Activated CD4-positive, alpha-beta memory T cell treated with anti-CD3 and anti-CD28 coated beads for 36 hours (primary cell): ENCODE data around the gene SMIM1. TPM values are rescaled to one million over a fixed set of nuclear protein-coding genes. Genes with fewer than 3 reads are reported as not detected.
"Not testable (repeated sequence)": the region's sequence is repeated elsewhere in the genome, so short reads cannot be mapped to it uniquely, and the experiment has no call there.

Source experiments
- CTCF ChIA-PET: fragments of 350-600 bp; sonication (Branson Sonifier 250); formaldehyde crosslinking; loops from one replicate; lab custom pipeline; 2021; ENCODE audit warnings: antibody characterized with exemption, inconsistent platforms; lab: Charles Lee
- POLR2A ChIA-PET: fragments of 350-600 bp; sonication (Branson Sonifier 250); formaldehyde crosslinking; loops from one replicate; lab custom pipeline; 2021; ENCODE audit warnings: antibody characterized with exemption; lab: Charles Lee
- DNase-seq: peaks from one replicate; pipeline ENCODE4 v3.0.0-alpha.2; 2020
- H3K27ac Mint-ChIP-seq: one replicate; pipeline ENCODE4 v1.8.0; 2021; ENCODE audit warnings: mixed read lengths
- H3K27me3 Mint-ChIP-seq: one replicate; pipeline ENCODE4 v1.8.0; 2021; ENCODE audit warnings: mixed read lengths
- H3K36me3 Mint-ChIP-seq: one replicate; pipeline ENCODE4 v1.8.0; 2021; ENCODE audit warnings: mixed read lengths
- H3K4me1 Mint-ChIP-seq: one replicate; pipeline ENCODE4 v1.8.0; 2021; ENCODE audit warnings: low read depth, mixed read lengths
- H3K4me3 Mint-ChIP-seq: one replicate; pipeline ENCODE4 v1.8.0; 2021; ENCODE audit warnings: mild to moderate bottlenecking, mixed read lengths
- H3K9me3 Mint-ChIP-seq: one replicate; pipeline ENCODE4 v1.8.0; 2021; ENCODE audit warnings: mixed read lengths
- intact Hi-C: fragments of 100-400 bp; cut with micrococcal nuclease; formaldehyde crosslinking; loops from one replicate; pipeline ENCODE4 v1.15.1; 2023
- total RNA-seq, 2 experiments: library from RNA; stranded (reverse); gene quantifications; one replicate each; pipeline ENCODE4 v1.2.3, GENCODE V29; 2021

The SMIM1 gene, protein sequence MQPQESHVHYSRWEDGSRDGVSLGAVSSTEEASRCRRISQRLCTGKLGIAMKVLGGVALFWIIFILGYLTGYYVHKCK
- 1 to 10 TPM; 2.5 to 2.9 TPM for total RNA-seq

DNA sequence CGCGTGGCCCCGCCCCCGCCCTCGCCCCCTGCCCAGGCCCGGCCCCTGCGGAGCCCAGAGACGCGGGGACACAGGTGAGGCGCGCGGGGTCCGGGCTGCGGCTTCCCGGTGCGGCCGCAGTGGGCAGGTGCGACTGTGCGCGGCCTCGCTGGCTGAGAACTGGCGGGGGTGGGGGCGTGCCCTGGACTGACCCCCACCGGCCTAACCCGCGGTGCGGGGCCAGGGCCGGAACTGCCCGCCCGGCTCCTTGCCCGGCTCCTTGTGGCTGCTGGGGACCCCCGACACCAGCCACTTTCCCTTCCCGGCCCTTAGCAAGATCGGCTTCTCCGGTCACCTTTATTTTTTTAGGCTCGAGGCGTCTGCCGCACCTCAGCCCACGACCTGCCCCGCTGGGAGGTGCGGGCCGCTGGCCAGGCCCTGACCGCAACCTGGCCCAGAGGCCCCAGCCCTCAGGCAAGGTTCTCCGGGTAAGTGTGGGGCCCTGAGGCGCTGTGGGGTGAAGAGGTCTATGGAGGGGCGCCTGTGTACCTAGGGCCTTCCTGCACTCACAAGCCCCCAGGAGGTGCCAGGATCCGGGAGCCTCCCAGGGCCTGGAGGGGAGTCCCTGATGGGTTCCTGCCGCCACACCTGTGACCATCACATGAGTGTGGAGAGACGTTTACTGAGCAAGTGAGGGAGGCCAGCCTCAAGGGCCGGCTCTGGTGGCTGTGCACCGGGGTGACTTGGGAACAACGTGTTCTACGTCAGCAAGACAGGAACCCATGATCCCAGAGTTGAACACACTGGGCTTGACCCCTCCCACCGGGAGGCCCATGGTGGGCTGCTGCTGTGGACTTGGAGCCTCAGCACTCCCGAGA is at the start of gene SMIM1:
SMIM1 (plus strand) TSS at position 35 of the 857 bp plus-strand sequence. CDS start 2,625 bp downstream, outside the sequence.
- H3K27ac Mint-ChIP-seq = no peak within 1 kb of the TSS
- H3K27me3 Mint-ChIP-seq = no peaks in the 10 kb centered on the region
- no peaks in the 10 kb centered on the region for H3K9me3 Mint-ChIP-seq
- H3K4me3 Mint-ChIP-seq = peak within 1 kb of the TSS; percentile 57
- no peak for DNase-seq
- ChIA-PET POLR2A (no interaction called here), CTCF (interaction anchor here (1.2 to 1.8 kb wide), 2 partner anchors 12 to 29 kb away, joined by 4 to 8 read pairs; no protein-coding TSS in a partner anchor)
- peaks cover 5% of the 10 kb centered on the region for H3K4me1 Mint-ChIP-seq
- intact Hi-C loops = loop anchor here (2.0 kb wide), 2 partner anchors 24 to 128 kb away; partner anchors contain the start of genes C1orf174 and LRRC47
- no peaks in the 10 kb centered on the region for H3K36me3 Mint-ChIP-seq

DNA sequence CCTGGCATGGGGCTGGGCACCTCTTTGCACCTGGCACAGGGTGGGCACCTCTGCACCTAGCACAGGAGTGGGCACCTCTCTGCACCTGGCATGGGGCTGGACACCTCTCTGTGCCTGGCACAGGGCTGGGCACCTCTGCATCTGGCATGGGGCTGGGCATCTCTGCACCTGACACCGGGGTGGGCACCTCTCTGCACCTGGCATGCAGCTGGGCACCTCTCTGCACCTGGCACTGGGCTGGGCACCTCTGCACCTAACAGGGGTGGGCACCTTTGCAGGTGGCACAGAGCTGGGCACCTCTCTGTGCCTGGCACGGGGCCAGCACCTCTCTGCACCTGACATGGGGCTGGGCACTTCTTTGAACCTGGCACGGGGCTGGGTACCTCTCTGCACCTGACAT is 49.7 kb upstream of the SMIM1 start:
- ChIA-PET POLR2A (no interaction called here), CTCF (interaction anchor here (0.6 kb wide), 1 partner anchor 16 kb away, joined by 3 read pairs; no protein-coding TSS in a partner anchor)
- H3K36me3 Mint-ChIP-seq = no peaks in the 10 kb centered on the region
- peaks cover 4% of the 10 kb centered on the region for H3K4me1 Mint-ChIP-seq
- H3K9me3 Mint-ChIP-seq = no peaks in the 10 kb centered on the region
- H3K27me3 Mint-ChIP-seq = no peaks in the 10 kb centered on the region
- H3K4me3 Mint-ChIP-seq = no peak overlapping the region
- no peak for DNase-seq
- H3K27ac Mint-ChIP-seq = no peak overlapping the region
- intact Hi-C loops = loop anchor here (10.0 kb wide), 2 partner anchors 98 to 268 kb away; partner anchors contain the start of genes ARHGEF16 and TPRG1L

DNA sequence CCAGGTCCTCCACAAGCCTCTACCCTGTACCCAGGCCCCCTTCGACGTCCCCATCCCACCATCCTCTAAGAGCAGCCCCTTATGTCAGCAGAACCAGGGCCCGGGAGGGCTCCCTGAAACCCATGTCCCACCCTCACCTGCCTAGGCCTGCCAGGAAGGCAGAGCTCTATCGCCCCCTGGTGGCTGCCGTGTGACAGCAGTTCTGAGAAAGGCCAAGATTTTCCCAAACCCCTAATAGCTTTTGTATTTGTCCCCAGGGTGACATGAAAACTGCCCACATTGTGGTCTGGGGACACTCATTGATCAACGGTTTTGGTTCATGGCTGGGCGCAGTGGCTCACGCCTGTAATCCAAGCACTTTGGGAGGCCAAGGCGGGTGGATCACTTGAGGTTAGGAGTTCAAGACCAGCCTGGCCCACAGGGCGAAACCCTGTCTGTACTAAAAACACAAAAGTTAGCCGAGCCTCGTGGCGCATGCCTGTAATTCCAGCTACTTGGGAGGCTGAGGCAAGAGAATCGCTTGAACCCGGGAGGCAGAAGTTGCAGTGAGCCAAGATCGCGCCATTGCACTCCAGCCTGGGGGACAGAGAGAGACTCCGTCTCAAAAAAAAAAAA is 48.0 kb upstream of the SMIM1 start:
- H3K9me3 Mint-ChIP-seq, H3K36me3 Mint-ChIP-seq, H3K27me3 Mint-ChIP-seq, POLR2A ChIA-PET, H3K4me1 Mint-ChIP-seq, H3K27ac Mint-ChIP-seq, H3K4me3 Mint-ChIP-seq: not testable (repeated sequence)
- DNase-seq = peak; percentile 81
- intact Hi-C loops = loop anchor here (1.0 to 10.0 kb wide), 3 partner anchors 100 to 270 kb away; partner anchors contain the start of genes ARHGEF16 and TPRG1L
- CTCF ChIA-PET = interaction anchor here (0.6 to 1.8 kb wide), 29 partner anchors 8 to 1469 kb away, joined by 3 to 18 read pairs (median 4); no protein-coding TSS in a partner anchor

DNA sequence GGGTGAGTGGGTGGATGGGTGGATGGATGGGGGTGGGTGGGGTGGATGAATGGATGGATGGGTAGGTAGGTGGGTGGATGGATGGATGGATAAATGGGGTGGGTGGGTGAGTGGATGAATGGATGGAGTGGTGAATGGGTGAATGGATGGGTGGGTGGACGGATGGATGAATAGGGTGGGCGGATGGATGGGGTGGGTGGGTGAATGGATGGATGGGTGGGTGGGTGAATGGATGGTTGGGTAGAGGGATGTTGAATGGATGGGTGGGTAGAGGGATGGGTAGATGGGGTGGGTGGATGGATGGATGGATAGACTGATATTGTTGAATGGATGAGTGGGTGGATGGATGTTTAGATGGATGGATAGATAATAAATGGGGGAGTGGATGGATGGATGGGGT is 47.2 kb upstream of the SMIM1 start:
- H3K4me3 Mint-ChIP-seq = no peak overlapping the region
- H3K27ac Mint-ChIP-seq = no peak overlapping the region
- H3K27me3 Mint-ChIP-seq = no peaks in the 10 kb centered on the region
- H3K9me3 Mint-ChIP-seq = no peaks in the 10 kb centered on the region
- intact Hi-C loops = loop anchor here (10.0 kb wide), 2 partner anchors 101 to 271 kb away; partner anchors contain the start of genes ARHGEF16 and TPRG1L
- POLR2A ChIA-PET = no interaction called here
- no peaks in the 10 kb centered on the region for H3K4me1 Mint-ChIP-seq
- H3K36me3 Mint-ChIP-seq = no peaks in the 10 kb centered on the region
- no peak for DNase-seq
- CTCF ChIA-PET = interaction anchor here (0.9 to 1.8 kb wide), 11 partner anchors 9 to 273 kb away, joined by 3 to 18 read pairs (median 5); no protein-coding TSS in a partner anchor

DNA sequence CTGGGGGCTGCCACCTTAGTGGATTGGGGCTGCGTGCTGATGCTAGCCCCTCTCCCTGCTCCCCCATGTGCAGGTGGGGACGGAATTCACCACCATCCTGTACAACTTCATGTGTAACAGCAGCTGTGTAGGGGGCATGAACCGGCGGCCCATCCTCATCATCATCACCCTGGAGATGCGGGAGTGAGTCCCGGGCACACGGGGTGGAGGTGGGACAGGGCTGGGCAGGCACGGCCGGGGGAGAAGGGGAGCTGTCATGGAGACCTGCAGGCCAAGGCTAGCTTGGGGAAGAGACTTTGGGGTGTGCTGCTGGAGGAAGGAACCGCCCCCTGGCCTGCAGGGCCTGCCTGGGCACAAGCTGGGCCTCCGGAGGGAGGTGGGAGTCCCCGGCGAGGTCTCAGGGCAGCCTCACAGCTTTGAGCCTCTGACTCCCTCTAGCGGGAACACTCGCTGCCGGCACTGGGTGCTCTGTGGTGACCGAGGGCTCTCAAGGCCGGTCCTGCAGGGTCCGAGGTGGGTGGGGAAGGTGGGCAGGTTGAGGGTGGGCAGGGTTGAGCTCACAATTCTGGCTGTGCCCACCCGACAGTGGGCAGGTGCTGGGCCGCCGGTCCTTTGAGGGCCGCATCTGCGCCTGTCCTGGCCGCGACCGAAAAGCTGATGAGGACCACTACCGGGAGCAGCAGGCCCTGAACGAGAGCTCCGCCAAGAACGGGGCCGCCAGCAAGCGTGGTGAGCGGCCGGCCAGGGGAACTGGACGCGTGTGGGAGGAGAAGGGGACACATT is 45.3 kb upstream of the SMIM1 start:
- intact Hi-C loops = loop anchor here (10.0 kb wide), 2 partner anchors 102 to 272 kb away; partner anchors contain the start of genes ARHGEF16 and TPRG1L
- no peak overlapping the region for H3K27ac Mint-ChIP-seq
- ChIA-PET CTCF (interaction anchor here (0.6 to 1.3 kb wide), 7 partner anchors 9 to 275 kb away, joined by 3 to 4 read pairs (median 3); partner anchors contain the start of gene WRAP73), POLR2A (no interaction called here)
- peak; percentile 25 for DNase-seq
- no peaks in the 10 kb centered on the region for H3K4me1 Mint-ChIP-seq
- H3K4me3 Mint-ChIP-seq = no peak overlapping the region
- H3K27me3 Mint-ChIP-seq = peaks cover 4% of the 10 kb centered on the region
- no peaks in the 10 kb centered on the region for H3K36me3 Mint-ChIP-seq
- H3K9me3 Mint-ChIP-seq = no peaks in the 10 kb centered on the region

DNA sequence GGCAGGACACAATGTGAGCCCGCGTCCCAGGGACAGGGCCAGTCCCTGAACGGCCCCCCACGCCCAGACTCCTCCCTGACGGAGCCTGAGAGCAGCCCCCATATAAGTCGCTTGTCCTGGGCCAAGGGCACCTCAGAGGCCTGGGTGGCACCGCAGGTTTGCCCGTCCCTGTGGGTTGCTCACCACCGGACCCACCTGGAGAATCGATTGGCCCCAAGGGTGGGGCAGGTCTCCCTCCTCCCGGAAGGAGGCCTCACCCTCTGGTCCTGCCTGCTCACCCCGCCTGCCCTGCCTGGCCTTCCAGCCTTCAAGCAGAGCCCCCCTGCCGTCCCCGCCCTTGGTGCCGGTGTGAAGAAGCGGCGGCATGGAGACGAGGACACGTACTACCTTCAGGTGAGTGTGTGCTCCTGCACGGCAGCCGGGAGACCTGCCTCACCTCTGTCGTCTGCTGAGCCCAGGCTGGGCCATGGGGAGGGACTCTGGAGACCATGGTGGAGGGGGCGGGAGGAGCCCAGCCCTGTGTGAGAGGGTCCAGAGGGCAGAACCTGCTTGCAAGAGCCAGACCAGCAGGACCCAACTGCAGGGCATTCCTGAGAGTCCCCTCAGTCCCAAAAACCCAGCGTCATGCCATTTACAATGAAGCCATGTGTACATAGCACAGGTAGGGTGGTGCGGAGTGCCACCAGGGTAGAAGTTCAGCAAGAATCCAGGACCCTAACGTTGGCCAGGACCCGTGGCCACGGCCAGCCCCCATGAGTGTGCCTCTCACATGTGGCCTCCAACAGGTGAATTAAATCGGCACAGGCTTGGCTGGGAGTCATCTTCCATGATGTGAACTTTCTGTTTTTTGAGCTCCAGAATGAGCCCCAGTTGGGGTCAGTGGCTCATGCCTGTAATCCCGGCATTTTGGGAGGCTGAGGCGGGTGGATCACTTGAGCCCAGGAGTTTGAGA is 44.4 kb upstream of the SMIM1 start:
- DNase-seq = no peak
- Mint-ChIP-seq H3K27ac (no peak overlapping the region), H3K9me3 (no peaks in the 10 kb centered on the region), H3K4me3 (no peak overlapping the region), H3K36me3 (no peaks in the 10 kb centered on the region), H3K4me1 (no peaks in the 10 kb centered on the region), H3K27me3 (peaks cover 4% of the 10 kb centered on the region)
- CTCF ChIA-PET = interaction anchor here (0.8 to 1.3 kb wide), 5 partner anchors 10 to 275 kb away, joined by 3 to 4 read pairs (median 3); partner anchors contain the start of gene WRAP73
- POLR2A ChIA-PET = no interaction called here
- intact Hi-C loops = loop anchor here (10.0 kb wide), 2 partner anchors 103 to 273 kb away; partner anchors contain the start of genes ARHGEF16 and TPRG1L

DNA sequence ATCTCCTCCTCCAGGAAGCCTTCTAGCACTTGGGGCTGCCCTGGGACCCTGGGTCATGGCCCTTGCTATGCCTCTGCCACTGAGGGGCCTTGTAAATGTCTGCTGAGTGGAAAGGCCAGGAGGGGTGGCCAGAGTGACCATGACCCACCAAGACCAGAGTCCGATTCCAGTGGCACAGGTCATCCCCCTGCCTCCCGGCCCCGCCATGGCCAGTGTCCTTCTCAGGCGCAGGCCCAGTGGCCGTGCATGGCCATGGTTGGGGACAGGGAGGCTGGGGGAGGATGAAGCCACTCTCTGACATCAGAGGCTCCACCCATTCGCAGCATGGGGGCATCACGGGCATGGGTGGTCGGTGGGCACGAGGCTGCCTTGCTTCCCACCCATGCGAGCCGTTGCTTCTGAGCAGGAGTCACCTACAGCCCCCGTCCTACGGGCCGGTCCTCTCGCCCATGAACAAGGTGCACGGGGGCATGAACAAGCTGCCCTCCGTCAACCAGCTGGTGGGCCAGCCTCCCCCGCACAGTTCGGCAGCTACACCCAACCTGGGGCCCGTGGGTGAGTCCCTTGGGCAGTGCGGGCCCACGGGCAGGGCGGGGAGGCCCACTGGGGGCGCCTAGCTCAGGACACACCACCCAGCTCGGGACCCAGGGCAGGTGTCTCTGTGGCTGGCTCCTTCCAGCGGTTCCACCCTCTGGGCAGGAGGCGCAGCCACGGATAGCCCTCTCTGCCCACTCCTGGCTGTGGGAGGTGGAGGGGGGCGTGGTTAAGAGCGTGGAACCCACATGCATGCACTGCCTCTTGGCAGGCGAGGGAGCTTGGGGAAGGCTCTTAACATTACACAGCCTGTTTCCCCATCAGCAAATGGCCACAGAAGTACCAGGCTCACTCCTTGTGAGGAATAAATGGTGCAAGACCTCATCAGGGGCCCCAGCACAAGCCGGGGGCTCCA is 42.7 kb upstream of the SMIM1 start:
- peaks cover 4% of the 10 kb centered on the region for H3K27me3 Mint-ChIP-seq
- H3K4me1 Mint-ChIP-seq = no peaks in the 10 kb centered on the region
- intact Hi-C loops = loop anchor here (10.0 kb wide), 2 partner anchors 105 to 275 kb away; partner anchors contain the start of genes ARHGEF16 and TPRG1L
- no peak overlapping the region for H3K27ac Mint-ChIP-seq
- ChIA-PET CTCF (no interaction called here), POLR2A (no interaction called here)
- no peak for DNase-seq
- H3K36me3 Mint-ChIP-seq = no peaks in the 10 kb centered on the region
- H3K9me3 Mint-ChIP-seq = no peaks in the 10 kb centered on the region
- no peak overlapping the region for H3K4me3 Mint-ChIP-seq

DNA sequence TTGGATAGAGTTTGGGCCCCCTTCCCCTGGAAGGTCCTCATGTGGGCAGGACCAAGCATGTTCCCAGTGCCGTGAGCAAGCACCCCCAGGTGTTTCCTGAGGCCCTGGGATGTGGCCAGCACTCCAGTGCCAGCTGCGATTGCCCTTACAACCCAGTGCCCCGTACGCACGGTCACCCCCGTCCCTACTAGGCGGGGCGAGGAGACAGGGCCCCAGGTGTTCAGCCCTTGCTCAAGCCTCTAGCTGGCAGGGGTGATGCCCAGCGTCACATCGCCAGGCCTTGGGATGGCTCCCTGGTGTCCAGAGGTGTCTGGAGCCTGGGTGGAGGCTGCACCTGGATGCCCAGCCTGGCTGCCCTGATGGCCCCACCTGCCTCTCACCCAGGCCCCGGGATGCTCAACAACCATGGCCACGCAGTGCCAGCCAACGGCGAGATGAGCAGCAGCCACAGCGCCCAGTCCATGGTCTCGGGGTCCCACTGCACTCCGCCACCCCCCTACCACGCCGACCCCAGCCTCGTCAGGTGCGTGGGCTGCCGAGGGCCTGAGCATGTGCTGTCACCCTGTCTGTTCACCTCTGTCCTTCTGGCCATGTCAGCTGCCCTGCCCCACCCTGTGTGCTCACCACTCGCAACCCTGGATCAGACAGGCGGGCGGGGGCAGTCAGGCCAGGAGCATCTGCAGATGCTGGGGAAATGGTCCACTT is 41.9 kb upstream of the SMIM1 start:
- Mint-ChIP-seq H3K4me3 (no peak overlapping the region), H3K27ac (no peak overlapping the region), H3K36me3 (peaks cover under 1% of the 10 kb centered on the region), H3K9me3 (no peaks in the 10 kb centered on the region), H3K4me1 (no peaks in the 10 kb centered on the region), H3K27me3 (peaks cover 4% of the 10 kb centered on the region)
- ChIA-PET POLR2A (no interaction called here), CTCF (no interaction called here)
- intact Hi-C loops = no loop called here
- no peak for DNase-seq

DNA sequence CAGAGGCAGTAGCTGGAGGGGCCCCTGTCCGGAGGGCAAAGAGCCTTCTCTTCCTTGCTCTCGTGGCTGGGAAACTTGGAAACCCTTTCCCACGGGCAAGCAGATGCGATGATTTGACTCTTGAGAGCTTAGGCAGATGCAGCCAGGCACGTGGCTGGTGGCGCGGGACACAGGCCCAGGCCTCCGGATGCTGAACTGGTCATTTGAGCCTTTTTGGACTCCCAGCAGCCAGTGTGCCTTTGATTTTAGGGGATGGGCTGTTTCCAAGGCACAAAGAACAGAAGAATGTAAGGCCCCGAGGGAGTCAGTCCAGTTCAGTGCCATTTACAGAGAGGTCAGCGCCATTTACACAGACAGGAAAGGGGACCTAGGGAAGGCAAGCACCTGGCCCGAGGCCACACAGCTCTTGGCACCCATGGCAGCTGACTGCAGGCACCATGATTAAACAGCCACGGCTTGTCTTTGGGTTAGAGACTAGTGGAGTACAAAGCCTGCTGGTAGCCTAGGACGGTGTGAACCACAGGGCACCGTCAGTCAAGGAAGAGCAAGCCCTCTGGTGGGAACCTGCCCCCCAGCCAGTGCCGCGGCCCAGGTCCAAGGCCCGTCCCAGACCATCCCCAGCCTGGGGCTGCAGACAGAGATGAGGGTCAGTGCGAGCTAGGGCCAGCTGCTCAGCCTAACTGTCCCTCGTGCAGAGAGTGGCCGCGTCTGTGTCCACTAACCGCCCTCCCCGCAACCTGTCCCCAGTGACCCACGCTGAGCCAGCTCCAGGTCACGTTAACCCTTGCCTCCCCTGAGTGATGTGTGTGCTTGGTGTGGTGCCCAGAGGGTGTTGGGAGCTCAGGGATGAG is 40.7 kb upstream of the SMIM1 start:
- POLR2A ChIA-PET = no interaction called here
- Mint-ChIP-seq H3K4me3 (no peak overlapping the region), H3K27me3 (peaks cover 4% of the 10 kb centered on the region)

More for the DNA sequence above, 40.7 kb upstream of the SMIM1 start:
- Mint-ChIP-seq H3K4me1 (no peaks in the 10 kb centered on the region), H3K27ac (no peak overlapping the region), H3K36me3 (peaks cover 4% of the 10 kb centered on the region), H3K9me3 (no peaks in the 10 kb centered on the region)
- intact Hi-C loops = no loop called here
- no peak for DNase-seq
- CTCF ChIA-PET = no interaction called here
